ENCODE data around the gene HSD17B4.

HSD17B4 gene

DNA sequence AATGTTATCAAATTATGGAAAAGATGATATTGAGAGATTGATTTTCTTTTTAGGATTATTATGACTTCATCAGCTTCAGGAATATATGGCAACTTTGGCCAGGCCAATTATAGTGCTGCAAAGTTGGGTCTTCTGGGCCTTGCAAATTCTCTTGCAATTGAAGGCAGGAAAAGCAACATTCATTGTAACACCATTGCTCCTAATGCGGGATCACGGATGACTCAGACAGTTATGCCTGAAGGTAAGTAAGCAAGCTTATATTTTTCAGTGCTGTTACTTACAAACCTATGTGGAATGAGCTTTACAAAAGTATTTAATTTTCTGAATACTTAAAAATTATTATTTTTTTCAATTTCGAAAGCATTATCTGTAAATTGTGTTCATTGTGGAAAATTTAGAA lies 26.5 kb downstream of the HSD17B4 start:
- TF ChIP-seq, protein P1, sequence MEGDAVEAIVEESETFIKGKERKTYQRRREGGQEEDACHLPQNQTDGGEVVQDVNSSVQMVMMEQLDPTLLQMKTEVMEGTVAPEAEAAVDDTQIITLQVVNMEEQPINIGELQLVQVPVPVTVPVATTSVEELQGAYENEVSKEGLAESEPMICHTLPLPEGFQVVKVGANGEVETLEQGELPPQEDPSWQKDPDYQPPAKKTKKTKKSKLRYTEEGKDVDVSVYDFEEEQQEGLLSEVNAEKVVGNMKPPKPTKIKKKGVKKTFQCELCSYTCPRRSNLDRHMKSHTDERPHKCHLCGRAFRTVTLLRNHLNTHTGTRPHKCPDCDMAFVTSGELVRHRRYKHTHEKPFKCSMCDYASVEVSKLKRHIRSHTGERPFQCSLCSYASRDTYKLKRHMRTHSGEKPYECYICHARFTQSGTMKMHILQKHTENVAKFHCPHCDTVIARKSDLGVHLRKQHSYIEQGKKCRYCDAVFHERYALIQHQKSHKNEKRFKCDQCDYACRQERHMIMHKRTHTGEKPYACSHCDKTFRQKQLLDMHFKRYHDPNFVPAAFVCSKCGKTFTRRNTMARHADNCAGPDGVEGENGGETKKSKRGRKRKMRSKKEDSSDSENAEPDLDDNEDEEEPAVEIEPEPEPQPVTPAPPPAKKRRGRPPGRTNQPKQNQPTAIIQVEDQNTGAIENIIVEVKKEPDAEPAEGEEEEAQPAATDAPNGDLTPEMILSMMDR (IDR thresholded peaks at IDR 0.05), result no peak

DNA sequence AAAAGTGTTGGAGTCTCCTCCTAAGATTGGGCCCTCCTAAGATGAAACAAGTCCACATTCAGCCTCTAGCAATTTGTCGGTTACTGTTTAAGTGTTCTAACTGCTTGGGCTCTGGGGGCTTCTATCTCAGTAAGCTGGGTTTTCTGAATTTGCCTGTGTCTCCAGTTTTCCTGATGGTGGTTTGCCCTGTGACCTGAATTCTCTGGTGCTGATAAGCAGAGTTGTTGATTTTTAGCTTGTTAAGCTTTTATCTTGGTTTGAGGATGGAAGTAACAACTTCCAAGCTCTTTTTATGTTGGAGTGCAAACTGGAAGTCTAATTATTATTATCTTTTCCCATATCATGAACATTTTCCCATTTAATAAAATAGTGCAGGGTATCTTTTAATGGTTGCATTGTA lies 30.9 kb downstream of the HSD17B4 start:
- TF ChIP-seq, protein P1 (IDR thresholded peaks at IDR 0.05), result no peak

DNA sequence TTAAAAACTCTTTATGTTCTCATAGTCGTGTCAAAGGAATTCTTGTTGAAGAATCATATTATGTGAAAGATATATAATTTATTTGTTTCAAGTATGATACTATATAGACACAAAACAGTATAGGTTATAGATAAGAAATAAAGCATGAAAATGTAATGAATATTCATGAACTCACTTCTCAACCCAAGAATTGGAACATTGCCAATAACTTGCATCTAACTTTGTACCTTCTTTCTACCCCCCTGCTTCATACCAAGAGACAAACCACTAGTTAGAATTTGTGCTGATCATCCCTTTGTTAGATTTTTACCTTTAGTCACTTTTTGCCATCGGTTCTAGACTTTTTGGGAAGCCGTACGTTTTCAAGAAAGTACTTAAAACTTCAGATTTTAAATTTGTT lies 32.6 kb downstream of the HSD17B4 start:
- TF ChIP-seq, protein P1 (IDR thresholded peaks at IDR 0.05), result no peak

DNA sequence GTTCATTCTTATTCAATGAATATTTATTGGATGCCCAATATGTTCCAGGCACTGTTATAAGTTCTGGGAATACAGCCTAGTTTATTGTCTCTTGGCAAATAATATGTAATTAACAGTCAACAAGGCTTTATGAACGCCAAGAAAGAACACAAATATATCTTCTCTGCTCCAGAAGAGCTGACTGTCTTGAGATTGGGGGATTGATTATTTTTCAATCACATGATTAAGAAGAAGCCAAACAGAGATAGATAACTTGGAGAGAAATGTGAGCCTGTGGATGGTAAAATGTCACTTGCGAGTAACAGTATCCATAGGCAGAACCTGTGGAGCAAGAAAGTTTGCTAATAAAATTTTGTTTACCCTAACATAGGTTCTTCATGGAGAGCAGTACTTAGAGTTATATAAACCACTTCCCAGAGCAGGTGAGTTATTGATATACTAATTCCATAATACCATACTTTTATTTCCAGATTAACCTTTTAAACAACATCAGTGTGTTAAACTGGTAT lies 49.4 kb downstream of the HSD17B4 start:
- TF ChIP-seq, protein P1 (IDR thresholded peaks at IDR 0.05), result no peak

DNA sequence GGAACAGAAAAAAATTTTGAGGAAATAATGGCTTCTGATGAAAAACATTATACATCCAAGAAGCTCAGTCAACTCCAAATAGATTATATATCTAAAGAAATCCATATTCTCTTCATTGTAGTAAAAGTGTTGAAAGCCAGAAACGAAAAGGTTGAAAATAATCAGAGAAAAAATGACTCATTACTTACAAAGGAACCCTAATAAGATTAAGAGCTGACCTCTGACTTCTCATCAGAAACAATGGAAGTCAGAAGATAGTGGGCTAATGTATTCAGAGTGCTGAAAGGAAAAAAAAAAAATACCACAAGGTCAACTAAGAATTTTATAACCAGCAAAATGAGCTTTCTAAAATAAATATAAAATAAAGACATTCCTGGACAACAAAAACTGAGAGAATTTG lies 60.0 kb downstream of the HSD17B4 start:
- TF ChIP-seq, protein P1 (IDR thresholded peaks at IDR 0.05), result no peak

DNA sequence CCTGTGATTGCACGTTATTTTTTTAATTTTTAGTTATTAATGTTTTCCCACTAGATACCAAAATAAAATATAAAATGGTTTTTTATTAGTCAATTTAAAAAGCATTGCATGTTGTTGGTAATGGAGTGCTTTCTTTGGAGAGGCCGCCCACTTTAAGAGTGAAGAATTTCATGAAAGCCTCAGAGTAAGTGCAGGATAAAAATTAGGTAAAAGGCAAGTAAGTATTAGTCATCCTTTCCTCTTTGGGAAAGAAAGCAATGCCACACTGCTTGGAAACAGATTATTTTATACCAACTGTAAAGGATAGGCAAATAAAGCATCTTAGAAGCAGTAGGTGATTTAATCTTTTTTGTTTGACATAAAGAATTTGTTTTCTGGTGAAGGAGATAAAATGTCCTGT lies 62.9 kb downstream of the HSD17B4 start:
- TF ChIP-seq, protein P1 (IDR thresholded peaks at IDR 0.05), result no peak

DNA sequence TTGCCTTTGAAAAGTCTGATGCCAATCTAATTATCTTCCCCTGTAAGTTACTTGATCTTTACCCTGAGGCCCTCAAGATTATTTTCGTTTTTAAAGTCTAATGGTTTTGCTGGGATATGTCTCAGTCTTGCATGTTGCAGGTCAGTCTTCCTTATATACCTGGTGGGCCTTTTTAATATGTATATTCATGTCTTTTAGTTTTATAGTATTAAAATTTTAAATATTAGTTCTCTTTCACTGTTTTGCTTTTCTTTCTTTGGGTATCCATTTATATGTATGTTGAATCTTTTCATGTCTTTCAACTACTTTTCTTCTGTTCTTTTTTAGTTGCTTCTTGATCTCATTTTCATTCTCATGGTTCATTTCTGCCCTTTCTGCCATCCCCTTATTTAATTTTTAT lies 68.9 kb downstream of the HSD17B4 start:
- TF ChIP-seq, protein P1 (IDR thresholded peaks at IDR 0.05), result no peak

DNA sequence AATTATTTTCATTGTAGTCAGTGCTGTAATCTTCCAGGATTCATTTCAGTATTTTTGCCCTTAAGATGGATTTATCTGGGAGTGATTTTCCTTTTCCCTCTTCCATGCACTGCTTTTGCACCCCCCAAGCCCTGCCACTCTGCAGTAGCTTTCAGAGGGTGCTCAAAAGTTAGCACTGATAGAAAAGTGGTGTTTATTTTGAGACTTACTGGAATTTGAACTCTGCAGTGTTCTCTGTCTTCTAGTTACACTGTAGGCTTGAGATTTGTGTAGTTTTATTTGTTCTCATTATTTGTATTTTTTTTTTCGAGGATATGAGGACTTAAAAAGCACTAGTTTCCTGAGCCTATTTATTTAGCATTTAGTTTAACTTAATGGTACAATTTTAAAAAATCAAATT lies 70.5 kb downstream of the HSD17B4 start:
- TF ChIP-seq, protein P1 (IDR thresholded peaks at IDR 0.05), result no peak
